ENCODE data around the gene L2HGDH.

Gene L2HGDH

DNA sequence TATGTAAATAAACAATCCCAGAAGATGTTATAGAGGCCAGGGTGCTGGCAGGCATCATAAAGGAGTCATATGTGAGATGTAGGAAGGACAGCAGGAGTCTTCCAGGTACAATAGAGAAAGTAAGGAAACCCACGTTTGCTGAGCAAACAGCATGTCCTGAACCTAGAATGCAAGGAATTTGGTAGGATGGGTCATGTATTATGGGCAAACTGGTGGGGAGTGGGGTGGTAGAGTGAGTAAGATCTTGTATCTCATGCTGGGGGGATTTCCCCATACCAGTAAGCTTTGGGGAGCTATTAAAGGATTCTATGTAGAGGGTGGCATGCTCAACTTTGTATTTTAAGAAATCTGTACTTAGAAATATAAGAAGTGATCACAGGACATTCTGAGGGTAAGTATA lies 43.7 kb upstream of the L2HGDH start:
- Histone ChIP-seq H3K9ac (ENCODE audit: low read length) (no peak overlapping the region), H3K9me2 (ENCODE audit: low read depth, low read length) (no peaks in the 10 kb centered on the region), H4K20me1 (ENCODE audit: insufficient read depth, low read length) (no peaks in the 10 kb centered on the region), H3K27ac (ENCODE audit: low read depth, low read length, poor library complexity, severe bottlenecking) (no peak overlapping the region), H3K36me3 (ENCODE audit: insufficient read depth, low read length) (no peaks in the 10 kb centered on the region), H3K4me3 (ENCODE audit: low read depth, low read length, poor library complexity, severe bottlenecking) (no peak overlapping the region), H3K4me2 (ENCODE audit: low read length) (no peak overlapping the region), H2AFZ (ENCODE audit: low read length) (no peak overlapping the region), H3F3A (ENCODE audit: insufficient read depth, low read length) (no peaks in the 10 kb centered on the region), H3K4me1 (ENCODE audit: insufficient read depth, low read length, severe bottlenecking) (no peaks in the 10 kb centered on the region), H3K79me2 (ENCODE audit: insufficient read depth, low read length) (no peaks in the 10 kb centered on the region), H3K9me3 (ENCODE audit: low read length) (no peaks in the 10 kb centered on the region), H3K27me3 (ENCODE audit: insufficient read depth, low read length) (no peaks in the 10 kb centered on the region)
- no peak for TF ChIP-seq EZH2 (IDR thresholded peaks at IDR 0.05; ENCODE audit: borderline replicate concordance, low read length)
- no peak for TF ChIP-seq CTCF (IDR thresholded peaks at IDR 0.05; ENCODE audit: low read length)

DNA sequence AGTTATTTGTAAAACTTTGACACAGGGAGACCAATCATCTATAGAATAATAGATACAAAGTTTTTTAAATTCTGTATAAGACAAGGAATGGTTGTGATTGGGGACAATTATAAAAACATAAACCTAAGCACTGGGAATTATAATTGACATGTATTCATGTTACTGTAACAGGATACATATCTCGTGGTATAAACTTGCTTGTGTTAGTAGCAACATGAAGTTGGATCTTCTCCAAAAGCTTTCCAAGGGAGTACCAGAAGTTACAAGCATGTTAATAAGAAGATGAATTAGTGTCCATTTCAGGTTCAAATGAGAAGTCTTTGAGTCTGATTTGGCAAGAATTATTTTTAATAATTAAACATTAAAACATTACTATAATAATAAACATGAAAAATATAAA lies 42.5 kb upstream of the L2HGDH start:
- H3K36me3 ChIP-seq (ENCODE audit: insufficient read depth, low read length): no peaks in the 10 kb centered on the region
- H3K27ac ChIP-seq (ENCODE audit: low read depth, low read length, poor library complexity, severe bottlenecking): no peak overlapping the region
- no peaks in the 10 kb centered on the region for H3K9me2 ChIP-seq (ENCODE audit: low read depth, low read length)
- no peaks in the 10 kb centered on the region for H3K4me1 ChIP-seq (ENCODE audit: insufficient read depth, low read length, severe bottlenecking)
- H3K4me2 ChIP-seq (ENCODE audit: low read length): no peak overlapping the region
- TF ChIP-seq CTCF (IDR thresholded peaks at IDR 0.05; ENCODE audit: low read length): no peak
- no peak for TF ChIP-seq EZH2 (IDR thresholded peaks at IDR 0.05; ENCODE audit: borderline replicate concordance, low read length)
- no peaks in the 10 kb centered on the region for H3K9me3 ChIP-seq (ENCODE audit: low read length)
- no peak overlapping the region for H3K9ac ChIP-seq (ENCODE audit: low read length)
- H3F3A ChIP-seq (ENCODE audit: insufficient read depth, low read length): no peaks in the 10 kb centered on the region
- H3K4me3 ChIP-seq (ENCODE audit: low read depth, low read length, poor library complexity, severe bottlenecking): no peak overlapping the region
- no peaks in the 10 kb centered on the region for H4K20me1 ChIP-seq (ENCODE audit: insufficient read depth, low read length)
- H3K79me2 ChIP-seq (ENCODE audit: insufficient read depth, low read length): no peaks in the 10 kb centered on the region
- no peaks in the 10 kb centered on the region for H3K27me3 ChIP-seq (ENCODE audit: insufficient read depth, low read length)
- no peak overlapping the region for H2AFZ ChIP-seq (ENCODE audit: low read length)

DNA sequence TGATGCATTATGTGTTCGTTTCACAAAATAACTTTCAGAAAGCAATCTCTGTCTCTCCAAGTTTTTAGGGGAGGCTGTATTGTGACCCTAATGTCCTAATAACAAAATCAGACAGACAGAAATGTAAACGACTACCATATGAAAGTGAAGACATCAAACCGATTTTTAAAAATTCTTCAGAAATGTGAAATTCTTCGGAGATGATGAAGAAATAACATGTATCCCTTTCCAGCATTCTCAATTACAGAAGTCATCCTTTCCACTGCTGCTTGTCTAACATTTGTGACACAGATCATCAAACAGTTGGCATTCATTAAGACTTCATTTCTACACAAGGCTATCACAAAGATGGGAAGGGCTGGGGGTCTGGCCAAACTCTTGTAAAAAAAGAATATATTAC lies 41.1 kb upstream of the L2HGDH start:
- Histone ChIP-seq H3K36me3 (ENCODE audit: insufficient read depth, low read length) (no peaks in the 10 kb centered on the region), H3K27me3 (ENCODE audit: insufficient read depth, low read length) (no peaks in the 10 kb centered on the region), H3K9ac (ENCODE audit: low read length) (no peak overlapping the region), H3K9me3 (ENCODE audit: low read length) (no peaks in the 10 kb centered on the region), H3F3A (ENCODE audit: insufficient read depth, low read length) (no peaks in the 10 kb centered on the region), H3K27ac (ENCODE audit: low read depth, low read length, poor library complexity, severe bottlenecking) (no peak overlapping the region), H3K4me2 (ENCODE audit: low read length) (no peak overlapping the region), H3K4me3 (ENCODE audit: low read depth, low read length, poor library complexity, severe bottlenecking) (no peak overlapping the region), H2AFZ (ENCODE audit: low read length) (no peak overlapping the region), H4K20me1 (ENCODE audit: insufficient read depth, low read length) (no peaks in the 10 kb centered on the region), H3K9me2 (ENCODE audit: low read depth, low read length) (no peaks in the 10 kb centered on the region), H3K79me2 (ENCODE audit: insufficient read depth, low read length) (no peaks in the 10 kb centered on the region), H3K4me1 (ENCODE audit: insufficient read depth, low read length, severe bottlenecking) (no peaks in the 10 kb centered on the region)
- no peak for TF ChIP-seq EZH2 (IDR thresholded peaks at IDR 0.05; ENCODE audit: borderline replicate concordance, low read length)
- TF ChIP-seq CTCF (IDR thresholded peaks at IDR 0.05; ENCODE audit: low read length): no peak

Data from OCI-LY1 (cell line).